ENCODE data around the gene NPTX2. TPM values are rescaled to one million over a fixed set of nuclear protein-coding genes. Genes with fewer than 3 reads are reported as not detected.

NPTX2 gene
- total RNA-seq, 1 experiment from 2014 or later: 1.4 TPM

DNA sequence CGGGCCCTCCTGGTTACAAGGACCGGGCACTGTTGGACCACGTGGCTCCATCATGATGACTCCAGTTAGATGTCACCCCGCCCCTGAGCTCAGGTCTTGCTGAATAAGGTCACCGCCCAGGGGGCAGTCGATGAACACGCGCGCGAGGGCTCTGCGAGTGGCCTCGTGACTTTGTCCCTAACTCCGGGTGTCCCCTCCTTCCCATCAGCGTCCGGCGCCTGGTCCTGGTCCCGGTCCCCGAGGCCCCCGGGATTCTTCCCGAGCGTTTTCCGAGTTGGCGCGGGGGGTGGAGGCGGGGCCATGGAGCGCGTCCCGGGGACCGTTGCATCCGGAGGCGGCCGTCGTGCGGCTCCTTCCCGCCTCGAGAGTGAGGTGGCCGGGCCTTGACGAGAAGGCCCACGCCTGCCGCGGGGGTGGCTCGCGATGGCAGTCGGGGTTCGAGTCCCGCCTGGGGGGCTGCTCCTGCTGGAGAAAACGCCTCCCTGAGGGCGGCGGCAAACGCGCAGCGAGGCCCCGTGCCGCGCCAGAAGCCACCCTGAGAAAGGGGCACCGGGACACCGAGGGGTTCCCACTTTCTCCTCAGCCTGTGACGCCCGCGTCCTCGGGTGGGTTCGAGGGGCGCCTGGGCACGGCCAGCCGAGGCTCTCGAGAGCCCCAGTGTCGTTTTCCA, 569 bp upstream of the NPTX2 start:
- DNase-seq (ENCODE audit: extremely low read depth, low read depth): no peak

- DNase-seq (ENCODE audit: extremely low read depth, low read depth): no peak
Observed at GRCh38 chr7:98617960-98618418, 904 bp downstream of the NPTX2 start.

GRCh38 chr7:98618786-98619185, 1.7 kb downstream of the NPTX2 start:
- DNase-seq (ENCODE audit: extremely low read depth, low read depth): no peak

DNA sequence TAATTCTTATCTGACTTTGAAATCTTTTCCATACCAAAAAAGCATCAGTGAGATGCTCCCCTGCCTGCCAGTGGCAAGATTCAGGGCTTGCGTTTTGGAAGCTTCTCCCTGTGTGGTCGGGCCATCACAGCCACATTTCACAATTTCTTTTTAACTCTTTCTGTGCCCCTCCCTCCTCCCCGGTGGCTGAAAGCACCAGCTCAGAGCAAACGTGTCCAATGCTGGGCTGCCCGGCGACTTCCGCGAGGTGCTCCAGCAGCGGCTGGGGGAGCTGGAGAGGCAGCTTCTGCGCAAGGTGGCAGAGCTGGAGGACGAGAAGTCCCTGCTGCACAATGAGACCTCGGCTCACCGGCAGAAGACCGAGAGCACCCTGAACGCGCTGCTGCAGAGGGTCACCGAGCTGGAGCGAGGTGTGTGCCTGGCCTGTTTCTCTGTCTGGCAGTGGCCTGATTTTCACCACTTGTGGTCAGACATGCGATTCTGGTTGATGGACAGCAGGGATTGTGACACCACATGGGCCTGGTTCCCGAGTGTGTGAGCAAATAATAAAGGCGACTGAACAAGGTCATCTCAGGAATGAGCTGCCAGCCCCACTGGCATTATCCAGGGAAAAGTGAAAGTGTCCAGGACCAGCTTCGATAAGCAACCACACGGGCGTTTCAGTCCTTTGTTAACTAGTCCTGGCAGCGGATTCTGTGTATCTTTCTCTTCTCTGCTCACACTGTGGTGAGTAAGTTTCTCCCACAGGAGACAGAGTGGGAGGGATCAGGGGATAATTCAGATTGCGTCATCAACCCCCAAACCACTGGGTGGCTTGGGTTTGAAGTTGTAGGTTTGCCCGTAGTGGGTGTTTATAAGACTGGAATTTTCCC, 2.6 kb downstream of the NPTX2 start:
- DNase-seq (ENCODE audit: extremely low read depth, low read depth): no peak

- no peak for DNase-seq (ENCODE audit: extremely low read depth, low read depth)
Observed at GRCh38 chr7:98621573-98622482, 4.7 kb downstream of the NPTX2 start.

DNA sequence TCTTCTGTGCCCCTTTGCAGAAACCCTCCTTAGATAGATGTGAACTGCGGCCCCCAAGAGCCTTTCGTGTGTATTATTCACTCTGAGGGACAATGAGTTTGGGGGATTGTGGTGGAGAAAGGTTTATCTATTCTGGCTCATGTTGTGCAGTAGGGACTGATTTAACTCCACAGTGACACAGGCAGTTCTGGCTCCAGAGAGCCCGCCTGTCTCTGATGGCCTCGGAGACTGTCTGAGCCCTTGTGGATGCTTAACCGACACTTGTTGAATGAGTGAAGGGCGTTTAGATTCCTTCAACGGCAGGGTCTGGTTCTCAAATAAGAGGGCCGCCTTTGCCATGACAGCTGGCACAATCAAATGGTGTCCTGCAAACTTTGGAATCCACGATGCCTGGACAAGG, 5.8 kb downstream of the NPTX2 start:
- DNase-seq (ENCODE audit: extremely low read depth, low read depth): no peak

- DNase-seq (ENCODE audit: extremely low read depth, low read depth): no peak
Observed at GRCh38 chr7:98624846-98625420, 7.8 kb downstream of the NPTX2 start.

- DNase-seq (ENCODE audit: extremely low read depth, low read depth): no peak
Observed at GRCh38 chr7:98626460-98627412, 9.7 kb downstream of the NPTX2 start.

GRCh38 chr7:98627413-98627790, 10.3 kb downstream of the NPTX2 start:
- DNase-seq (ENCODE audit: extremely low read depth, low read depth): no peak

GRCh38 chr7:98628418-98628817, 11.3 kb downstream of the NPTX2 start:
- no peak for DNase-seq (ENCODE audit: extremely low read depth, low read depth)

DNA sequence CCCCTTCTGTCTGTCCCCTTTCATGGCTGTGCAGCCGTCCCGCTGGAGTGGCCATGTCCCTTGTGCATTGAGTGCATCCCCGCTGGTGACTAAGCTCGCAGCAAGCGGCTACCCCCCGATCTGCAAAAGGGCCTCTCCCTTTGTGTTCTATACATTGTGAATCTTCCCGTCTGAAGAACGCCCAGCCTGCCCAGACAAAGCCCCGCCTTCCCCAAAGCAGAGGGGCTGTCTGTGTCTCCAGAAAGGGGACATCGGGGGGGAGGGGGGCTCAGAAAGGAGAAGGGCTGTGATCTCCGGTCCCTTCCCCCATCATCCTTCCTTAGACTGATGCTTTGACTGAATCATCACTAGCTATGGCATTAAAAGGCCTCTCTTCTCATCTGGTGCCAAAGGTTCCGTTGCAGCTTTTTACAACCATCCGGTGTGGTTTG, 11.9 kb downstream of the NPTX2 start:
- DNase-seq (ENCODE audit: extremely low read depth, low read depth): no peak

- DNase-seq (ENCODE audit: extremely low read depth, low read depth): no peak
Observed at GRCh38 chr7:98630149-98630548, 13.1 kb downstream of the NPTX2 start.

- no peak for DNase-seq (ENCODE audit: extremely low read depth, low read depth)
Observed at GRCh38 chr7:98630770-98631169, 13.7 kb downstream of the NPTX2 start.

DNA sequence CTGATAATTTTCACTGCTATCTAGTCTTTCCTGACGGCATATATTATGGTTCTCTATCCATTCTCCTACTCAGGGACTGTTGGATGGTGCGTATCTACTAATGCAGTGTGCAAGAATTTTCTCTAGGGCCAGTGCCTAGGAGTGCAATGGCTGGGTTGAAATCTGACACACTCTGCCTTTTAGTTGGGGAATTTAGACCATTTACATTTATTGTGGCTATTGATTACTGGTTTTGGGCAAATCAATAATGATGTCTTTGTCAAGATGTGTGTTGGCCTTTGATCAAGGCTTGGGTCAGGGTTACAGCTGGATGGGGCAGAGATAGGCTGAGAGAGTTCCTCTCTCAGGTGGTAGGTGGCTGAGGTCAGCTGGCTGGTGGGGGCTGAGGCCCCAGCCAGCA, 21.8 kb downstream of the NPTX2 start:
- no peak for DNase-seq (ENCODE audit: extremely low read depth, low read depth)

DNA sequence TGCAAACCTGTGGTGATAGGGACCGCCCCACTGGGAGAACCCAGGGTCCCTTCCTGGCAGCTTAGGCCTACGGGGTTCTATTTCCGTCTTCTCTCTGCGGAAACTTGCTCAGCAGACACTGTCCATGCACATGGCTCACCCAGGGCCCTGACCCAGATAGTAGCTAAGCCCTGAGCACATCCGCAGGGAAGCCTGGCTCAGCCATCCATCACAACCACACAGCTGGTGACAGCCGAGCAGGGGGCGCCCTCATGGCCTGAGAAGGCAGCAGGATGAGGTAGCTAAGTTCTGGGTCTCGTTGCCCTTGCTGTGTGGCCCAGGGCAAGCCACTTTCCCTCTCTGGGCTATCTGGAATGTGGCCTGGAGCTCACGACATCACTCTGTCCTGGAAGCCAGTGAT, 23.3 kb downstream of the NPTX2 start:
- DNase-seq (ENCODE audit: extremely low read depth, low read depth): no peak

DNA sequence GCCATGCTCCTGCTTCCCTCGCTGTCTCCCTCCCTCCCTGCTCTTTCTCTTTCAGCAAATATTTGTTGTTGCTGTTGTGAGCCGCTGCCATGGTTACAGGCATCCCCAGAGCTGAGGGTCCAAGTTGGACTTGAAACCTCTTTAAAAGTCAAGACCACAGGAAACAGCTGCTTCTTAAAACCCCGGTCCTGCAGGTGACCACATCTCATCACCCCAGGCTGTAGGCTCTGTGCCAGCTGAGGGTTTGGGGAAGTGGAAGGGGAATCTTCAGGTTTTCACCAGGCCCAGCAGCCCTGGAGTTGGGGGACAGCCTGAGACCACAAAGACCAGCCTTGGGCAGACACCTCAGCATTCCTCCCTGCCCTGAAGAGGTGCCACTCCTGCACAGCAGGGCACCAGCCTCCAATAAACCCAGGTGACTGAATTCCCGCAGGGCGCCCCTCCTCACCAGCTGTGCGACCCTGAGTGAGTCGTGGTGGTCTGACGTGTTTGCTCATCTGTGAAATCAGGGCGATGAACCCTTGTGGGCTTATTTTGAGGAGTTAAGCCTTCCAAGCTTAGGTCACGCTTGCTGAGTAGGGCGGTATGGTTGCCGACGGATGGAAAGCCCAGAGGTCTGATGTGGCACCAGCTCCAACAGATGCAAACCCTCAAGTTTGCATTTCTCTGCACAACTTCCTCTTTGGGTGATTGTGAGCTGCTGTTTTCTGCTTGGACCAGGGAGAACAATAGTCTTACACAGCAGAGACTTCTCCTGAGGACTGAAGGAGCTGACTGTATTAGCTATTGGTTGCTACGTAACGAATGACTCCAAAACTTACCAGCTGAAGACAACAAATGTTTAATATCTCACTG, 24.8 kb downstream of the NPTX2 start:
- DNase-seq (ENCODE audit: extremely low read depth, low read depth): no peak

DNA sequence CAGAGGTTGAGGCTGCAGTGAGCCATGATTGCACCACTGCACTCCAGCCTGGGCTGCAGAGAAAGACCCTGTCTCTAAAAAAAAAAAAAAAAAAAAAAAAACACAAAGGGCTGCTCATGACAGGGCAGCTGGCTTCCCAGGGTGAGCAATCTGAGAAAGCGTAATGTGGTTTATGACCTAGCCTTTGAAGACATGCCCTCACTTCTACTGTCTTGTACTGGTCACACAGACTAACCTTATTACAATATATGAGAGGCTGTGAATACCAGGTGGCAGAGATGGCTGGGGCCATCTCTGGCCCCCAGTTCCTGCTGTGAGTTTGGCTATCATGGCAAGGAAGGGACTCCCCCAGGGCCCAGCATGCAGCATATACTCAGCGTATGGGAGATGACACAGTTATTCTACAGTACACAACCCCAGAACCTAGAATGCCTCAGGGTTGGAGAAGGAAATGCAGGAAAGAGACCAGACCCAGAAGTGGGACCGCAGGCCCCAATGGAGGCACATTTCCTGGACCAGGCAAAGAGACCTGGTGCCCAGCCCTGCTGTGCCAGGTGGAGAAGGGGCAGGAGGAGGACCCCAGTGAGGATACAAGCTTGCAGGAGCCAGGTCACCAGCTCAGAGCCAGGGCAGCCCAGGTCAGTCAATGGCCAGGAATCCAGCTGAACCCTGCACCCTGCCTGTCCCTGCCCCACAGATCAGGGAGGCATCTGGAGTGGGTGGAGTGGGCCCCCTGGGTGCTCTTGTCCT, 26.3 kb downstream of the NPTX2 start:
- no peak for DNase-seq (ENCODE audit: extremely low read depth, low read depth)

DNA sequence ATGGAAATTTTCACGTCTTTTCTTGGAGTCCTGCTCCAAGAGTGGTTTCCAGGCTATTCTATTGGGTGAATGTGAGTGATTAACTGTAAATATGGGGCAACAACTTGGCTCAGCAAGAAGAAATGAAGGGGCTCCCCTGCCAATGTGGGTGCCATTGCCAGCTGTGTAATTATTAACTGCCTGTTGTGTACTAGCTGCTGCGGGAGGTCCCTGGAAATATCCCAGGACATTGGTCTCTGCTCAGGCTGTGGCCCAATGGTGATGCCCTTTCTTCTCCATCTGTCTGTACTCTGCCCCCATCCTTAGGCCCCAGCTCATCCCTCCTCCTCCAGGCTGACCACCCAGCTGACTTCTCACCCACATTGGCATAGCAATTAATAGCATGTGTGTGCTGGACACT, 29.4 kb downstream of the NPTX2 start:
- DNase-seq (ENCODE audit: extremely low read depth, low read depth): no peak

Data from NCI-H460 (cell line).